SKM-1 (cell line): ENCODE measurements around the gene SKOR2.

ENCODE experiments used
- DNase-seq: peaks from one replicate; lab custom pipeline; 2025; ENCODE audit not compliant: unreplicated experiment; lab: John Stamatoyannopoulos, UW

SKOR2 gene

GRCh38 chr18:47251289-47252120 is at the start of gene SKOR2:
SKOR2 (minus strand) TSS chr18:47251660; CDS start chr18:47249183, 2,477 bp downstream.
- no peak for DNase-seq

GRCh38 chr18:47296462-47296861 is 45.0 kb upstream of the SKOR2 start:
- DNase-seq: no peak

GRCh38 chr18:47294801-47295200 is 43.3 kb upstream of the SKOR2 start:
- DNase-seq: no peak

- no peak for DNase-seq
These were observed 37.3 kb upstream of the SKOR2 start for GRCh38 chr18:47288741-47289140.

GRCh38 chr18:47287911-47288585 is 36.6 kb upstream of the SKOR2 start:
- no peak for DNase-seq

GRCh38 chr18:47286776-47287410 is 35.4 kb upstream of the SKOR2 start:
- DNase-seq: no peak

- no peak for DNase-seq
These were observed 34.0 kb upstream of the SKOR2 start for GRCh38 chr18:47285456-47285855.

GRCh38 chr18:47284721-47285395 is 33.4 kb upstream of the SKOR2 start:
- DNase-seq: no peak

GRCh38 chr18:47283476-47283875 is 32.0 kb upstream of the SKOR2 start:
- no peak for DNase-seq

GRCh38 chr18:47280121-47280520 is 28.7 kb upstream of the SKOR2 start:
- no peak for DNase-seq

- no peak for DNase-seq
These were observed 23.5 kb upstream of the SKOR2 start for GRCh38 chr18:47274961-47275360.

- DNase-seq: no peak
These were observed 13.7 kb upstream of the SKOR2 start for GRCh38 chr18:47265197-47265596.

GRCh38 chr18:47264308-47264700 is 12.8 kb upstream of the SKOR2 start:
- no peak for DNase-seq

- DNase-seq: no peak
These were observed 12.2 kb upstream of the SKOR2 start for GRCh38 chr18:47263430-47264307.

- no peak for DNase-seq
These were observed 11.6 kb upstream of the SKOR2 start for GRCh38 chr18:47263150-47263429.

- no peak for DNase-seq
These were observed 11.1 kb upstream of the SKOR2 start for GRCh38 chr18:47262301-47263149.

GRCh38 chr18:47261902-47262300 is 10.4 kb upstream of the SKOR2 start:
- no peak for DNase-seq

- no peak for DNase-seq
These were observed 9.7 kb upstream of the SKOR2 start for GRCh38 chr18:47260924-47261701.
